Omental fat pad (tissue), 4 donors: ENCODE measurements around the gene NPC1. TPM values are rescaled to one million over a fixed set of nuclear protein-coding genes. Genes with fewer than 3 reads are reported as not detected.

Experiments used
- ATAC-seq: fragments of 150-250 bp; one replicate; pipeline ENCODE4 v1.9.1; 2016; ENCODE audit warnings: mild to moderate bottlenecking, moderate library complexity; ENCODE audit not compliant: low FRiP score
- DNase-seq: peaks from one replicate; pipeline ENCODE4 v3.0.0-alpha.2; 2019; ENCODE audit warnings: low spot score
- CTCF ChIP-seq, 3 donors: fragments of 450-650 bp; IDR thresholded peaks; one replicate each; pipeline ENCODE4 v1.5.1; 2016 to 2017; ENCODE audit warnings: antibody characterized with exemption in 3 of 3, mild to moderate bottlenecking in 3 of 3, moderate library complexity in 2 of 3
- total RNA-seq, 4 donors: library from RNA; depleted of rRNA; stranded (reverse); fragments of >200 nt; gene quantifications; one replicate each; pipeline ENCODE4 v1.1.0, GENCODE V29; 2016

The NPC1 gene
- total RNA-seq, 4 donors from 2014 or later, result 49.3 to 116 (median 54.7) TPM

- TF ChIP-seq CTCF (IDR thresholded peaks at IDR 0.05), result no peak
- ATAC-seq (no peak), DNase-seq (no peak)
Observed at GRCh38 chr18:23585007-23585871, 1.1 kb downstream of the NPC1 start.

- TF ChIP-seq CTCF (IDR thresholded peaks at IDR 0.05), result no peak
- ATAC-seq (no peak), DNase-seq (no peak)
Observed at GRCh38 chr18:23584019-23584983, 2.0 kb downstream of the NPC1 start.

- ATAC-seq (no peak), DNase-seq (no peak)
- TF ChIP-seq CTCF (IDR thresholded peaks at IDR 0.05), result no peak
Observed at GRCh38 chr18:23583071-23583865, 3.0 kb downstream of the NPC1 start.

- TF ChIP-seq CTCF (IDR thresholded peaks at IDR 0.05), result no peak
- no peak for ATAC-seq
- DNase-seq, result no peak
Observed at GRCh38 chr18:23580677-23581367, 5.5 kb downstream of the NPC1 start.

GRCh38 chr18:23578891-23579653 is 7.2 kb downstream of the NPC1 start:
- TF ChIP-seq CTCF (IDR thresholded peaks at IDR 0.05), result no peak
- ATAC-seq (peak; percentile 49), DNase-seq (no peak)
